GM12891 (cell line): Measurements from ENCODE around the gene CSNK1E.

Source experiments
- PAX5 ChIP-seq: IDR thresholded peaks from 2 replicates; pipeline ENCODE4 v1.6.1; 2011; ENCODE audit warnings: low read length, moderate library complexity, mild to moderate bottlenecking; ENCODE audit not compliant: insufficient read depth, severe bottlenecking
- POLR2A ChIP-seq: IDR thresholded peaks from 2 replicates; pipeline ENCODE4 v1.6.1; 2011; ENCODE audit warnings: low read depth, low read length, control low read depth
- POLR2AphosphoS5 ChIP-seq: IDR thresholded peaks from 2 replicates; pipeline ENCODE4 v1.6.1; 2011; ENCODE audit warnings: low read depth, low read length, control low read depth
- POU2F2 ChIP-seq: IDR thresholded peaks from 2 replicates; pipeline ENCODE4 v1.6.1; 2011; ENCODE audit warnings: low read depth, mild to moderate bottlenecking, control low read depth, low read length, moderate library complexity
- SPI1 ChIP-seq: IDR thresholded peaks from 2 replicates; pipeline ENCODE4 v1.6.1; 2011; ENCODE audit warnings: low read depth, low read length, control low read depth
- TAF1 ChIP-seq: IDR thresholded peaks from 2 replicates; pipeline ENCODE4 v1.6.1; 2011; ENCODE audit warnings: low read depth, low read length, control low read depth

GRCh38 chr22:38250643-38251340 lies 66.4 kb downstream of the CSNK1E start:
- TF ChIP-seq TAF1 (no peak), POLR2AphosphoS5 (no peak), POLR2A (no peak), SPI1 (no peak), PAX5 (no peak), POU2F2 (no peak)
